Sigmoid colon (tissue), 7 donors: Measurements from ENCODE around the gene UFC1. TPM values are rescaled to one million over a fixed set of nuclear protein-coding genes. Genes with fewer than 3 reads are reported as not detected.
A peak's percentile ranks its signal among the peaks of the same experiment; 100 is the strongest.

ENCODE experiments used
- DNase-seq: peaks from one replicate; pipeline ENCODE4 v3.0.0-alpha.2; 2019
- H3K27ac ChIP-seq, 4 donors: fragments of 200-600 bp; sonication (generic); one replicate each; pipeline ENCODE4 v1.5.1; 2016 to 2019; ENCODE audit warnings: mild to moderate bottlenecking in 1 of 4
- H3K27me3 ChIP-seq, 3 donors: fragments of 200-600 bp; sonication (generic); one replicate each; pipeline ENCODE4 v1.5.1; 2019; ENCODE audit warnings: mild to moderate bottlenecking in 1 of 3
- H3K36me3 ChIP-seq, 4 donors: fragments of 200-600 bp; sonication (generic); one replicate each; pipeline ENCODE4 v1.5.1; 2016 to 2019
- H3K4me1 ChIP-seq, 4 donors: fragments of 200-600 bp; sonication (generic); one replicate each; pipeline ENCODE4 v1.5.1; 2017 to 2019
- H3K4me3 ChIP-seq, 4 donors: fragments of 200-600 bp; sonication (generic); one replicate each; pipeline ENCODE4 v1.5.1; 2017 to 2019; ENCODE audit warnings: mild to moderate bottlenecking in 2 of 4, moderate library complexity in 1 of 4
- H3K9me3 ChIP-seq, 4 donors: fragments of 200-600 bp in 3 of 4; sonication (generic) in 3 of 4; one replicate each; pipeline versions ENCODE4 v1.5.1 to v1.6.1; 2013 to 2019
- EP300 ChIP-seq, 4 donors: sonication (generic); formaldehyde crosslinking; IDR thresholded peaks; one replicate each; pipeline ENCODE4 v1.6.1; 2017; ENCODE audit warnings: antibody characterized with exemption in 4 of 4
- POLR2A ChIP-seq, 2 donors: fragments of 450-650 bp; IDR thresholded peaks; one replicate each; pipeline ENCODE4 v1.6.1; 2016; ENCODE audit warnings: antibody characterized with exemption in 2 of 2, mild to moderate bottlenecking in 2 of 2, moderate library complexity in 2 of 2
- POLR2AphosphoS5 ChIP-seq, 4 donors: sonication (generic); formaldehyde crosslinking; IDR thresholded peaks; one replicate each; pipeline ENCODE4 v1.6.1; 2017; ENCODE audit warnings: antibody characterized with exemption in 4 of 4
- WGBS, 2 donors: extraction: QIAGEN DNeasy Blood & Tissue Kit; methylation state at CpG; one replicate each; pipeline ENCODE4 v1.1.7; 2013; 5-methylcytosine and 5-hydroxymethylcytosine counted together
- intact Hi-C: fragments of 100-400 bp; cut with DNase I; formaldehyde crosslinking; loops from one replicate; pipeline ENCODE4 v1.15.1; 2023
- polyA plus RNA-seq, 3 donors: library from polyadenylated mRNA; stranded (reverse); fragments of 200-250 nt; gene quantifications; one replicate each; pipeline ENCODE4 v1.2.3, GENCODE V29; 2013
- total RNA-seq, 4 donors: library from RNA; depleted of rRNA; stranded (reverse); fragments of >200 nt; gene quantifications; one replicate each; pipeline ENCODE4 v1.1.0, GENCODE V29; 2016
- TF ChIP-seq, protein P1 (sequence below), 4 experiments: fragments of 450-650 bp in 3 of 4; fragments of 200-600 bp in 1 of 4; IDR thresholded peaks; one replicate each; pipeline ENCODE4 v1.5.1; 2016 to 2019; ENCODE audit warnings: antibody characterized with exemption in 4 of 4, mild to moderate bottlenecking in 3 of 4, moderate library complexity in 2 of 4
- donor health status: healthy with polysubstance abuse.
- donor health status: Bipolar disorder and iron deficiency.
- donor health status: healthy.

Gene UFC1
- total and polyA plus RNA-seq, 7 donors: 49.0 to 249 (median 77.8) TPM

DNA sequence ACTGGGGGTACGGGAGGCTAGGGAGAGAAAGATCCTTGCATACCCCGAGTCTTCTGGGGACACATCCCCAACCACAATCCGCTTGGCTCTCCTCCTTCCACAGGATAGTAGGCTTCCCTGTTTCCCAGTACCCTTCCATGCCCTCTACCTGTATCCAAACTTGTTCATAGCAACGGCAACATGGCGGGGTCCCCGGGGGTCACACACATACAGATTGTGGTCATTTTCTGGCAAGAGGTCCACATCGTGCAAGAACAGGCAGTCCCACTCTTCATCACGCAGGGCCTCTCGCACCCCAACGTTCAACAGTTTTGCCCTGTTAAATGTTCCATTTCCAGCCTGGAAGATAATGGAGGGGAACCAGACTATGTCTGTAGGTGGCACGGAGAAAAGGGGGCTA lies 19.9 kb downstream of the UFC1 start:
- H3K27me3 ChIP-seq: no peaks in the 10 kb centered on the region
- H3K27ac ChIP-seq: peak overlapping the region in 3 of 4 donors; percentile 33 to 51 (median 51)
- no peak for TF ChIP-seq EP300 (IDR thresholded peaks at IDR 0.05)
- no peak for TF ChIP-seq POLR2A (IDR thresholded peaks at IDR 0.05)
- no peak for TF ChIP-seq POLR2AphosphoS5 (IDR thresholded peaks at IDR 0.05)
- 94 to 95% methylated on average over 11 of the region's 11 CpGs for WGBS, 2 donors
- H3K36me3 ChIP-seq: peaks cover 28 to 73% (median 39%) of the 10 kb centered on the region in 4 donors
- H3K4me3 ChIP-seq: no peak overlapping the region
- H3K9me3 ChIP-seq: no peaks in the 10 kb centered on the region
- no peak for DNase-seq
- peaks cover 0 to 38% (median 24%) of the 10 kb centered on the region in 4 donors for H3K4me1 ChIP-seq
- intact Hi-C loops: no loop called here

DNA sequence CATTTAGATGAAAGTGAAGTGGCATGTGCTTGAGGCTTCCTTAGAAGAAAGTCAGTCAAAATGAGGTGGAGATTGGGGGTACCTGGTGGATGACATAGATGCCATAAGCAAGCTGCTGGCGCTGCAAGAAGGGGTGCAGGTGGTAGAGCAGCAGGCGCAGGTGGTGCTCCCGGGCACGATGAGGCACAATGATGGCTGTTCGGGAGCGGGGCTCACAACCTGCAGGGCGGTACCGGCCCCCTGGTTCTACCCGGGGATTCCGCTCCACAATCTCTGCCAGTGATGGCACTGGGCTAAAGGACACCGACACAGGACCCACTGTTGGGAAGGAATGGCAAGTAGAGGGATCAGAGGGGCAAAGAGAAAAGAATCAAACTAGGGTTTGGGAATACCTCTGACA lies 21.1 kb downstream of the UFC1 start:
- Histone ChIP-seq H3K4me1 (peaks cover 0 to 38% (median 24%) of the 10 kb centered on the region in 4 donors), H3K27ac (no peak overlapping the region), H3K27me3 (no peaks in the 10 kb centered on the region), H3K36me3 (peaks cover 28 to 61% (median 35%) of the 10 kb centered on the region in 4 donors), H3K4me3 (no peak overlapping the region), H3K9me3 (no peaks in the 10 kb centered on the region)
- no peak for DNase-seq
- WGBS, 2 donors: 96 to 97% methylated on average over 11 of the region's 11 CpGs
- TF ChIP-seq EP300 (IDR thresholded peaks at IDR 0.05) (no peak), POLR2A (IDR thresholded peaks at IDR 0.05) (no peak), POLR2AphosphoS5 (IDR thresholded peaks at IDR 0.05) (no peak)
- TF ChIP-seq, protein P1, sequence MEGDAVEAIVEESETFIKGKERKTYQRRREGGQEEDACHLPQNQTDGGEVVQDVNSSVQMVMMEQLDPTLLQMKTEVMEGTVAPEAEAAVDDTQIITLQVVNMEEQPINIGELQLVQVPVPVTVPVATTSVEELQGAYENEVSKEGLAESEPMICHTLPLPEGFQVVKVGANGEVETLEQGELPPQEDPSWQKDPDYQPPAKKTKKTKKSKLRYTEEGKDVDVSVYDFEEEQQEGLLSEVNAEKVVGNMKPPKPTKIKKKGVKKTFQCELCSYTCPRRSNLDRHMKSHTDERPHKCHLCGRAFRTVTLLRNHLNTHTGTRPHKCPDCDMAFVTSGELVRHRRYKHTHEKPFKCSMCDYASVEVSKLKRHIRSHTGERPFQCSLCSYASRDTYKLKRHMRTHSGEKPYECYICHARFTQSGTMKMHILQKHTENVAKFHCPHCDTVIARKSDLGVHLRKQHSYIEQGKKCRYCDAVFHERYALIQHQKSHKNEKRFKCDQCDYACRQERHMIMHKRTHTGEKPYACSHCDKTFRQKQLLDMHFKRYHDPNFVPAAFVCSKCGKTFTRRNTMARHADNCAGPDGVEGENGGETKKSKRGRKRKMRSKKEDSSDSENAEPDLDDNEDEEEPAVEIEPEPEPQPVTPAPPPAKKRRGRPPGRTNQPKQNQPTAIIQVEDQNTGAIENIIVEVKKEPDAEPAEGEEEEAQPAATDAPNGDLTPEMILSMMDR (IDR thresholded peaks at IDR 0.05): no peak
- intact Hi-C loops: no loop called here

DNA sequence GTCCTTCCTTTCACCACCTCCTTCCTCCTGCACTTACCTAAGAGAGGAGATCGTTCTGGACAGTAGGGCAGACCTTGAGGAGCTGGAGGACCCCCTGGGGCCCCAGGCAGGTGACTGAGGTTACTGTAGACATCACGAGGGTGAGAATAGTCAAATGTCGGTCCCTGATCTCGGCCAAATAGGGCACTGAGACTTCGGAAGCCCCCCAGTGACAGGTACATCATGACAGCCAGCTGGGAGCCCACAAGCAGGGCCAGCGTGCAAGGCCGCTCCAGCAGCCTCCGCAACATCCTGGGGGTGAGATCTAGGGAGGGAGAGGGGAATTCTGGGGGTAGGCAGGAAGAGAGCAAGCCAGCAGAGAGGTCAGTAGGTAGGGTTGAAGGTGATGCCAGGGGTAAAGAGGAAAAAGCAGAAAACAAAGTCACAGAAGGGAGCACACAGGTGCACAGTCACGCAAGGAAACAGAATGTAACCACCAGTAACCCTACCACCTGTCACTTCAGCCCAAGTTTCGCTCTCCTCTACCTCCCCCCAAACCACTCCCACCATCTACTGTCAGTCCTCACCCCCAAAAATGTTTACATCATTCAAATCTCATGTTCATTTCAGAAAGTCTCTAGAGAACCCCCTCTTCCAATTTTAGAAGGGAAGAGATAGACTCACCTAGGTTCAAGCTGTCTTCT lies 22.1 kb downstream of the UFC1 start:
- Histone ChIP-seq H3K36me3 (peaks cover 24 to 51% (median 29%) of the 10 kb centered on the region in 4 donors), H3K4me3 (peak overlapping the region in 2 of 4 donors; percentile 64 to 78), H3K9me3 (no peaks in the 10 kb centered on the region), H3K27me3 (no peaks in the 10 kb centered on the region), H3K4me1 (peaks cover 0 to 38% (median 24%) of the 10 kb centered on the region in 4 donors), H3K27ac (peak overlapping the region; percentile 85 to 92 (median 88))
- WGBS, 2 donors: 87 to 90% methylated on average over 10 of the region's 10 CpGs
- no peak for DNase-seq
- intact Hi-C loops: no loop called here
- TF ChIP-seq, protein P1 (IDR thresholded peaks at IDR 0.05): no peak
- TF ChIP-seq POLR2A (IDR thresholded peaks at IDR 0.05): no peak
- no peak for TF ChIP-seq EP300 (IDR thresholded peaks at IDR 0.05)
- no peak for TF ChIP-seq POLR2AphosphoS5 (IDR thresholded peaks at IDR 0.05)

DNA sequence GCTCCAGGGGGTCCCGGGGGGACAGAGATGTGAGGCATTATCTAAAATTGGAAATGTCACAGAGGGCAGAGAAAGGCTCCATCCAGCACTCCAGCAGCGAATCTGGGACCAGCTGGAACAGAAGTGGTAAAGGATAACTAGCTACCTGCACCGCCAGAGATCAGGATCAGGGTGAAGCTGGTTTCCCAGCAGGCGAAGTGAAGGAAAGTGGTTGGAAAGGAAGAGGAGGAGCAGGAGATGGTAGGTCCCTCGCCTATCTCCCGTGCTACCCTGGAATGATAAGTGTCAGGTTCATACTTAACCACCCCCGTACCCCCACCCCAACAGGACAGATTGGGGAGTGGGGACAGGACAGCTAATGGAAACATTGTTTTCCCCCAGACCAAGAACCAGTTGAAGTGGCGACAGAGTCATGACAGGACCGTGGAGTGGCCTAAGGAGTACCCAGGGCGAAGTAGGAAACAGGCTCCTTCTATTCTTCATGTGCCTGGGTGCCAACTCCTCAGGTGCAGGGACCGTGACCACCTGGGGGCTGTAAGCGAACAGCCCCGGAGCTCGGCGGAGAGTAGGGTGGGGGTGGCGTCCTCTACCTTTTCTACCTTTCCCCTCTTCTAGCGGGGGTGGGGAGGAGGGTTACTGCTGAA lies 22.8 kb downstream of the UFC1 start:
- H3K9me3 ChIP-seq: no peaks in the 10 kb centered on the region
- no peaks in the 10 kb centered on the region for H3K27me3 ChIP-seq
- DNase-seq: no peak
- peaks cover 0 to 38% (median 24%) of the 10 kb centered on the region in 4 donors for H3K4me1 ChIP-seq
- WGBS, 2 donors: 10 to 18% methylated on average over 17 of the region's 17 CpGs
- peak overlapping the region; percentile 64 to 78 (median 76) for H3K4me3 ChIP-seq
- intact Hi-C loops: loop anchor here (1.0 kb wide), 1 partner anchor 10 kb away; the partner anchor contains the start of gene PPOX
- H3K36me3 ChIP-seq: peaks cover 17 to 44% (median 22%) of the 10 kb centered on the region in 4 donors
- TF ChIP-seq POLR2A (IDR thresholded peaks at IDR 0.05) (no peak), POLR2AphosphoS5 (IDR thresholded peaks at IDR 0.05) (no peak), EP300 (IDR thresholded peaks at IDR 0.05) (no peak)
- TF ChIP-seq, protein P1 (IDR thresholded peaks at IDR 0.05): no peak
- H3K27ac ChIP-seq: peak overlapping the region; percentile 85 to 92 (median 88)
